ENCODE results near the gene TCEA3.

The TCEA3 gene

GRCh38 chr1:23403735-23404486 lies 20.6 kb downstream of the TCEA3 start:
- TF ChIP-seq CTCF (IDR thresholded peaks at IDR 0.05; ENCODE audit: low read depth, low read length) (peak; percentile 77), EZH2phosphoT487 (IDR thresholded peaks at IDR 0.05; ENCODE audit: low read depth) (no peak)
- peak overlapping the region; percentile 54 for H3K4me2 ChIP-seq (ENCODE audit: low read length)
- peak overlapping the region; percentile 46; the same call in 1 of the 2 replicates for H2AFZ ChIP-seq (ENCODE audit: low read depth, low read length)
- H3K27me3 ChIP-seq (ENCODE audit: low read depth, low read length): no peaks in the 10 kb centered on the region
- no peaks in the 10 kb centered on the region for H3K9me3 ChIP-seq (ENCODE audit: insufficient read depth, low read length)
- H3K79me2 ChIP-seq (ENCODE audit: low read length): no peaks in the 10 kb centered on the region
- H3K4me1 ChIP-seq (ENCODE audit: low read length): peaks cover 3% of the 10 kb centered on the region; the same call in 1 of the 2 replicates
- H3K4me3 ChIP-seq (ENCODE audit: low read length): peak overlapping the region; percentile 44
- H3K9ac ChIP-seq (ENCODE audit: low read length): no peak overlapping the region
- no peaks in the 10 kb centered on the region for H3K36me3 ChIP-seq (replicated peaks; ENCODE audit: low read depth, low read length)
- H3K27ac ChIP-seq (ENCODE audit: low read length): no peak overlapping the region
- no peaks in the 10 kb centered on the region for H4K20me1 ChIP-seq (ENCODE audit: insufficient read depth, low read length)

- Histone ChIP-seq H3K4me3 (ENCODE audit: low read length) (peak overlapping the region; percentile 44), H2AFZ (ENCODE audit: low read depth, low read length) (no peak overlapping the region)
These were observed 21.2 kb downstream of the TCEA3 start for GRCh38 chr1:23403355-23403734.

GRCh38 chr1:23403038-23403336 lies 21.6 kb downstream of the TCEA3 start:
- H3K79me2 ChIP-seq (ENCODE audit: low read length): no peaks in the 10 kb centered on the region
- no peak overlapping the region for H3K4me3 ChIP-seq (ENCODE audit: low read length)
- H3K27me3 ChIP-seq (ENCODE audit: low read depth, low read length): no peaks in the 10 kb centered on the region
- no peaks in the 10 kb centered on the region for H3K36me3 ChIP-seq (replicated peaks; ENCODE audit: low read depth, low read length)
- H3K4me2 ChIP-seq (ENCODE audit: low read length): no peak overlapping the region
- H3K9ac ChIP-seq (ENCODE audit: low read length): no peak overlapping the region
- no peak overlapping the region for H2AFZ ChIP-seq (ENCODE audit: low read depth, low read length)
- TF ChIP-seq EZH2phosphoT487 (IDR thresholded peaks at IDR 0.05; ENCODE audit: low read depth) (no peak), CTCF (IDR thresholded peaks at IDR 0.05; ENCODE audit: low read depth, low read length) (no peak)
- H4K20me1 ChIP-seq (ENCODE audit: insufficient read depth, low read length): no peaks in the 10 kb centered on the region
- no peak overlapping the region for H3K27ac ChIP-seq (ENCODE audit: low read length)
- H3K4me1 ChIP-seq (ENCODE audit: low read length): peaks cover 3% of the 10 kb centered on the region; the same call in 1 of the 2 replicates
- no peaks in the 10 kb centered on the region for H3K9me3 ChIP-seq (ENCODE audit: insufficient read depth, low read length)

More at GRCh38 chr1:23403355-23403734, 21.2 kb downstream of the TCEA3 start:
- Histone ChIP-seq H3K27ac (ENCODE audit: low read length) (no peak overlapping the region), H3K9me3 (ENCODE audit: insufficient read depth, low read length) (no peaks in the 10 kb centered on the region), H3K4me1 (ENCODE audit: low read length) (peaks cover 3% of the 10 kb centered on the region; the same call in 1 of the 2 replicates), H3K79me2 (ENCODE audit: low read length) (no peaks in the 10 kb centered on the region), H3K4me2 (ENCODE audit: low read length) (peak overlapping the region; percentile 54), H4K20me1 (ENCODE audit: insufficient read depth, low read length) (no peaks in the 10 kb centered on the region), H3K9ac (ENCODE audit: low read length) (no peak overlapping the region), H3K27me3 (ENCODE audit: low read depth, low read length) (no peaks in the 10 kb centered on the region), H3K36me3 (replicated peaks; ENCODE audit: low read depth, low read length) (no peaks in the 10 kb centered on the region)
- TF ChIP-seq EZH2phosphoT487 (IDR thresholded peaks at IDR 0.05; ENCODE audit: low read depth) (no peak), CTCF (IDR thresholded peaks at IDR 0.05; ENCODE audit: low read depth, low read length) (no peak)

GRCh38 chr1:23402286-23403037 lies 22.1 kb downstream of the TCEA3 start:
- Histone ChIP-seq H3K9ac (ENCODE audit: low read length) (no peak overlapping the region), H3K79me2 (ENCODE audit: low read length) (no peaks in the 10 kb centered on the region), H4K20me1 (ENCODE audit: insufficient read depth, low read length) (no peaks in the 10 kb centered on the region), H3K4me2 (ENCODE audit: low read length) (no peak overlapping the region), H3K27ac (ENCODE audit: low read length) (no peak overlapping the region), H3K27me3 (ENCODE audit: low read depth, low read length) (no peaks in the 10 kb centered on the region), H3K4me3 (ENCODE audit: low read length) (no peak overlapping the region), H3K9me3 (ENCODE audit: insufficient read depth, low read length) (no peaks in the 10 kb centered on the region), H2AFZ (ENCODE audit: low read depth, low read length) (no peak overlapping the region), H3K36me3 (replicated peaks; ENCODE audit: low read depth, low read length) (no peaks in the 10 kb centered on the region), H3K4me1 (ENCODE audit: low read length) (peaks cover 3% of the 10 kb centered on the region; the same call in 1 of the 2 replicates)
- TF ChIP-seq CTCF (IDR thresholded peaks at IDR 0.05; ENCODE audit: low read depth, low read length) (no peak), EZH2phosphoT487 (IDR thresholded peaks at IDR 0.05; ENCODE audit: low read depth) (no peak)
